SIG-M5 treated with dmso at 0.1 percent for 504 hours (cell line): ENCODE data around the gene NUDT19.
"Not testable (repeated sequence)": the region's sequence is repeated elsewhere in the genome, so short reads cannot be mapped to it uniquely, and the experiment has no call there.

Experiments
- DNase-seq: peaks from one replicate; lab custom pipeline; 2025; ENCODE audit not compliant: unreplicated experiment; lab: John Stamatoyannopoulos, UW

Gene NUDT19

DNA sequence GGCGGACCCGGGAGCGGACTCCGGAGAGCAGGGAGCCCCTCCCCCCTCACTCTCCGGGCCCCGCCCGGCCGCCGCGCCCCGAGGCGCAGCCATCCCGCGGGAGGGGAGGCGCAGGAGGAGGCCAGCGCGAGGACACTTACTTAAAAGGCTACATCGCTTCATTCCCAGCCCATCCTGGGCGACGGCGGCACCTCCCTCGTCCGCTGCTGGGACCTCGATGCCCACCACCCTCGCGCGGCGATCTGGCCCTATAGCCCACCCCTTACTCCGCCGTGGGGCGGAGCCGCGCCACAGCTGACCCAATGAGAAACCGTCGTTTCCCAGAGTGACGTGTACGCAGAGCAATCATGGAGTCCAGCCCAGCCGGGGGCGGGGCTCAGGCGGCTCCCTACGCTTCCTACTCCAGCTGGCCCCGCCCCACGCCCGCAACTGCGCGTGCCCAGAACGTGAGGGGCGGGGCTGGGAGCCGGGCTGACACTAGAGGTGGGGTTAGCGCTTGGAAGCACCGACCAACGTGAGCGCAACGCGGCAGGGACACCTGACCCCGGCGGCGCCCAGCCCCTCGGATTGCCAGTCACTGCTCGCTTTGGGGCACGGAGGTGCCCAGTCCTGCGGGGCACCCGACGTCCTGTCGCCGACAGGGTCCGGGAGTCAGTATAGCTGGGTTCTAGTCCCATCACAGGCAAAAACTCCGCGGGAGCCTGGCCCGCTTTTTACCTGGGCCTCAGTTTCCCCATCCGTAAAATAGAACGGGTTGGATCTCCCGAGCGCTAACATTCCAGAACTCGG, 16.5 kb upstream of the NUDT19 start, which contains the start of gene ANKRD27:
Gene ANKRD27 (minus strand): TSS at position 250 of the 789 bp plus-strand sequence. CDS start 16,165 bp downstream, outside the sequence.
- peak; percentile 96 for DNase-seq

DNA sequence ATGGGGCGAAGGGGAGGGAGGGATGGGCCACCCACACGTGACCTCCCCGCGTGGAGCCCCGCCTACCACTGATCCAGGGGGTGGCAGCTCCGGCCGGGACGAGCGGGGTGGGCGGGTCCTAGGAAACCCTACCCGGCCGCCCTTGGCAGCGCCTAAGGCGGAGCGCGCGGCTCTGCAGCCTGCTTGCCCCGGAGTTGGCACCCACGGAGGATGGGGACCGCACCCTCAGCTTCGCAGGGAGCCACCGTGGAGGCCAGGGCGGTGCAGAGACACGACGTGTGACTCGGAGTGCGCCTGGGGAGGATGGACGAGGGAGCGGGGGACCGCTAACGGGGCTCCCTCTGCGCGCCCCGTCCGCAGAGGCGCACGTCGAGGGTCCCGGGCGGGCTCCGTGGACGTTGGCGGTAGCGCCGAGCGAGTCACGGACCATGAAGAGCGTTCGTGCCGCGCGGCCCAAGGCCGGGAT, 15.9 kb upstream of the NUDT19 start, which contains the start of gene RGS9BP:
Gene RGS9BP (plus strand): TSS at position 129 of the 466 bp plus-strand sequence. CDS start 416 bp downstream, outside the sequence.
- peak; percentile 59 for DNase-seq

DNA sequence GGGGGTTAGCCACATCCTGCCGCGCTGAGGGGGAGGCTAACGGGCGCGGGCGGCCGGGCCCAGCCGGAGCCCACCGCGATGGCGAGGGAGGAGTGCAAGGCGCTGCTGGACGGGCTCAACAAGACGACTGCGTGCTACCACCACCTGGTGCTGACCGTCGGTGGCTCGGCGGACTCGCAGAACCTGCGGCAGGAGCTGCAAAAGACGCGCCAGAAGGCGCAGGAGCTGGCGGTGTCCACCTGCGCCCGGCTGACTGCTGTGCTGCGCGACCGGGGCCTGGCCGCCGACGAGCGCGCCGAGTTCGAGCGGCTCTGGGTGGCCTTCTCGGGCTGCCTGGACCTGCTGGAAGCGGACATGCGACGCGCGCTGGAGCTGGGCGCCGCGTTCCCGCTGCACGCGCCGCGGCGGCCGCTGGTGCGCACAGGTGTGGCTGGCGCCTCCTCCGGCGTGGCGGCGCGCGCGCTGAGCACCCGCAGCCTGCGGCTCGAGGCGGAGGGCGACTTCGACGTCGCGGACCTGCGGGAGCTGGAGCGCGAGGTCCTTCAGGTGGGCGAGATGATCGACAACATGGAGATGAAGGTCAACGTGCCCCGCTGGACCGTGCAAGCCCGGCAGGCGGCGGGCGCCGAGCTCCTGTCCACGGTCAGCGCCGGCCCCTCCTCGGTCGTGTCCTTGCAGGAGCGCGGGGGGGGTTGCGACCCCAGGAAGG, 15.3 kb upstream of the NUDT19 start:
- no peak for DNase-seq

GRCh38 chr19:32676895-32677359, 14.7 kb upstream of the NUDT19 start:
- DNase-seq, result no peak

DNA sequence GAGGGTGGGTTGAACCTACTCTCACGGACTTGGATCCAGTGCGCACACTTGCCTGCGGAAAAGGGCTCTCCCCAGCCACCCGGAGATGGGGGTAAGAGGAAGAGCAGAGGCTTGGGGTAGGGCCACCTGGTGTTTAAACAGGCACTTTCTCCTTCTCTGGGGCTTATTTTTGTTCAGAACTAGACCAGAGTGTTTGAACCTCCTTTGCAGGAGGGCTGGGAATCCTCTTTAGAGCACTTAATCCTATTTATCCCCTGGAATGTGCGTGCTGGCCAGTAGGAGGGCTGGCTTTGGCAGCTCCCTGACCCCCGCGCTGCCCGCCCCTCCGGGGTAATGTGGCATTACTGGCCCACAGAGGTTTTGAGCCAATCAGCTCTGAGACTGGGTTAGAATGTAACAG, 14.0 kb upstream of the NUDT19 start:
- DNase-seq, result peak; percentile 5

DNA sequence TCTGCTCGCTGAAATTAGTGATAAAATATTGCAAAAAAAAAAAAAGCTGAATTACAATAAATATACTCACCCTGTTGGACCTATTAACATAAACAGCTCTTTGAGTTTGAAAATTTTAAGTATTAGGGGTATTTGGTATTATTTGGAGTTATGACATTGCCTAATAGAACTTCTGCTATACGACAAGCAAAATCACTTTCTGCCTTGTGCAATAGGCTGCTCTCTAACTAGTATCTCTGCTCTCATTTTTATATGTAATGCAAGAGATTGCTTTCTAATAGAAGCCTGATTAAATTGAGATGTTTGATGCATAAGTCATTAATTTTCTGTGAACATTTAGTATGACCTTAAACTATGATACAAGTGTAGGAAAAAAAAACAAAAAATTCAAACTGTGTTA, 10.6 kb upstream of the NUDT19 start:
- peak; percentile 23 for DNase-seq

- DNase-seq, result peak; percentile 6
These were observed 9.3 kb upstream of the NUDT19 start for GRCh38 chr19:32682317-32682716.

DNA sequence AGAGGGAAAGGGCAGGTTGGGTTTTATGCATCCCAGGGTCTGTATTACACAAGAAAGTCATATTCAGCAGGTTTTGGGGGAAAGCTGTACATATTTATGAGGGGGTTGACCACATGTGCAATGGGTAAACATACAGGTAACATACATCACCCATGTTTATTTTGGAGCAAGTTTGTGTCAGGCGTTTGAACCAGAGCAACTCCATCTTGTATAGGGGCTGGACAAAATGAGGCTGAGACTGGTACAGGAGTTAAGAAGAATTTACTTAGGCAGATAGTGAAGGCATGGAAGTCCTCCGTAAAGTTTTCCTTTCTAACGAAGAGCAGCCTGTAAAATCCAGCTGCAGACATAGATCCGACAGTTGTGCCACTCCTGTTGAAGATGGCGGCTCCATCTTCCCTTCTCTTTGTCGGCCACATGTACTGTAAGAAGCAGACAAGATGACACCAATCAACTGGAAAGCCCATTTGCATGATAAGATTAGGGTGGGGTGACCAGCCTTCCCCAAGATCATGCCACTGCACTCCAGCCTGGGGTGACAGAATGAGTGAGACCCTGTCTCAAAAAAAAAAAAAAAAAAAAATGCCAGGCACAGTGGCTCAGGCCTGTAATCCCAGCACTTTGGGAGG, 4.7 kb upstream of the NUDT19 start:
- DNase-seq, result no peak

- DNase-seq, result no peak
These were observed 3.9 kb upstream of the NUDT19 start for GRCh38 chr19:32687681-32688080.

GRCh38 chr19:32688311-32688710, 3.3 kb upstream of the NUDT19 start:
- DNase-seq, result no peak

DNA sequence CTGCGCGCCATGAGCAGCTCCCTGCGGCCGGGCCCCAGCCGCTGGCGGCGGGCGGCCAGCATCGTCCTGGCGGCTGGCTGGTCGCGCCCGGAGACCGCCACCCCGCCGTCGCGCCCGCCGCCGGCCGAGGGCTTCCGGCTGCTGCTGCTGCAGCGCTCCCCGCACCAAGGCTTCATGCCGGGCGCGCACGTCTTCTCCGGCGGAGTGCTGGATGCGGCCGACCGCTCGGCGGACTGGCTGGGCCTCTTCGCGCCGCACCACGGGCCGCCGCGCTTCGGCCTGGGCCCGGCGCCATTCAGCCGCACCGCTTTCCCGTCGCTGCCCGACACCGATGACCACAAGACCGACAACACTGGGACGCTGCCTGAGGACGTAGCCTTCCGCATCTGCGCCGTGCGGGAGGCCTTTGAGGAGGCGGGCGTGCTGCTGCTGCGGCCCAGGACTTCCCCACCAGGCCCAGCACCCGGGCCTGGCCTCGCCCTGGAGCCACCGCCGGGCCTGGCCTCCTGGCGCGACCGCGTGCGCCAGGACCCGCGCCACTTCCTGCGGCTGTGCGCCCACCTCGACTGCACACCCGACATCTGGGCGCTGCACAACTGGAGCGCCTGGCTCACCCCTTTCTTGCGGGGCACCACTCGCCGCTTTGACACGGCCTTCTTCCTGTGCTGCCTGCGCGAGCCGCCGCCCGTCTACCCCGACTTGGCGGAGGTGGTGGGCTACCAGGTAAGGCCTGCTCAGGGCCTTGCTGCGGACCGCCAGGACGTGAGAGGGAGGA, 518 bp downstream of the NUDT19 start:
- peak; percentile 30 for DNase-seq

GRCh38 chr19:32692727-32693061, 1.1 kb downstream of the NUDT19 start:
- no peak for DNase-seq

- DNase-seq, result peak; percentile 51
These were observed 1.8 kb downstream of the NUDT19 start for GRCh38 chr19:32693151-32694108.

DNA sequence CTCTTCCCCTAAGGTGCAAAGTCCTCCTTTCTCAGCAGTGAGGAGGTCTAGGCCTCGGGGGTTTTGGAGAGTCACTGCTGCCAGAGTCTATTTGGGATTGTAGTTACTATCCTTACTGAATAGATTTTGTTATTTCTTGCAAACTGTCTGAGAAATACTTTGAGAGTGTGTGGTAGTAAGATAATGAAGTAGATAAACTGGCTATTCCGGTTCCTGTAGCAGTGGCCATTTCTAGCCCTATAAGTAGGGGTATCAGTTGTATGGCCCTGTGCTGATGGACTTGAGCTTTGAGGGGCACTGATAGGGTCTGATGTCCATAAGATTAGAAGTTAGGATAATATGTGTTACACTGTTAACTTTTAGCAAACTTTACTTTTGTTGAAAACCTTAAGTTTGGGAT, 2.7 kb downstream of the NUDT19 start:
- DNase-seq, result not testable (repeated sequence)

DNA sequence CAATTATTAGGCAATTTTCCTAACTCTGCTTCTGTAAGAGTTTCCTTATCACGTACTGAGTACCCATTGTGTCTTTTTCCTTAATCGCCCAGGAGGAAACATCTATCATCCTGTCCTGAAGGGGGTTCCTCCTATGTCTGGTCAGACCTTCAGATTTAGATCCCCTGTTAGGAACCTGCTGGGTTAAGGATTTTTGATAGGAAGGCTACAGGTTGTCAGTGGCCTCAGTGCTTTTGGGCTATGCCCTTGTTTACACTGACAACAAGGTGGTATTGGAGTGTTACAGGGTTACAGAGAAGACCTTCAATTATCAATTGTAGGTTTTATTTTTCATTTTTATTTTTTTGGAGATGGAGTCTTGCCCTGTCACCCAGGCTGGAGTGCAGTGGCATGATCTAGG, 3.2 kb downstream of the NUDT19 start:
- not testable (repeated sequence) for DNase-seq

DNA sequence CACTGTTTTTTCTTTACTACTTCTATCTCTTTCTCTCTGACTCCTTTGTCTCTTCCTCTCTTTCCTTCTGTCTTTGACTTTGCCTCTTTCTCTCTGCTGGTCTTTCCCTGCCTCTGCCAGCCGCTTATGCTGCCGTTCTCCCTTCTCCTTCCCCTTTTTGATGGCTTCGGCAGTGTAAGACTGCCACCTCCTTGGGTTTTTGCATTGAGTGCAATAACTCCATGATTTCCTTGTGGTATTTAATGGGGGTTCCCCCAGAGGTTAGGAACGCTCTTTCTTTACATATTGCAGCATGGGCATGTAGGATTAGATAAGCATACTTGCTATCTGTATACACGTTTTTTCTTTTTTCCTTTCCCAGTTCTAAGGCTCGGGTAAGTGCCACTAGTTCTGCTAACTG, 3.9 kb downstream of the NUDT19 start:
- peak; percentile 63 for DNase-seq

DNA sequence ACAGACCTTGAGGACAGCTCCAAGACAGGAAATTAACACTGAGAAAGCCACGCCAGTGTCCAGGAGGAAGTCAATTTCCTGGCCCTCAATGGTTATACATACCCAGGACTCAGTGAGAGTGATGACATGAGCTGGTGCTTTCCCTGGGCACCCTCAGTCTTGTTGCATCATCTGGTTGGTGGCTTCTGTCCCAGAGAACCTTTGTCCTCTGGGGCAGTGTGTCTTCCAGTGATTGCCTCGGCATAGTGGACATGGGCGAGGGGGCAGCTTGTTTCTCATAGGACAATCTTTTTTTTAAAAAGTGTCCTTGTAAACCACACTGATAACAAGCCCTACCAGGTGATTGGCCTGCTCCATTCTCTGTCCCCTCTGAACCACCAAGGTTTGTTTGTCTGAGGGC, 5.2 kb downstream of the NUDT19 start:
- not testable (repeated sequence) for DNase-seq

DNA sequence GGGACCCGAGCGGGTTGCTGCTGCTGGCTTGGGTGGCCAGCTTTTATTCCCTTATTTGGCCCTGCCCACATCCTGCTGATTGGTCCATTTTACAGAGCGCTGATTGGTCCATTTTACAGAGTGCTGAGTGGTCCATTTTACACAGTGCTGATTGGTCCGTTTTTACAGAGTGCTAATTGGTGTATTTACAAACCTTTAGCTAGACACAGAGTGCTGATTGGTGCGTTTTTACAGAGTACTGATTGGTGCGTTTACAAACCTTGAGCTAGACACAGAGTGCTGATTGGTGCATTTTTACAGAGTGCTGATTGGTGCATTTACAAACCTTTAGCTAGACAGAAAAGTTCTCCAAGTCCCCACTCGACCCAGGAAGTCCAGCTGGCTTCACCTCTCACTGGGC, 8.5 kb downstream of the NUDT19 start:
- not testable (repeated sequence) for DNase-seq

- DNase-seq, result no peak
These were observed 10.4 kb downstream of the NUDT19 start for GRCh38 chr19:32702010-32702409.

GRCh38 chr19:32704006-32704405, 12.4 kb downstream of the NUDT19 start:
- DNase-seq, result not testable (repeated sequence)
